ENCODE measurements around the gene TTLL10. TPM values are rescaled to one million over a fixed set of nuclear protein-coding genes. Genes with fewer than 3 reads are reported as not detected.

Gene TTLL10
- total and polyA plus RNA-seq, 2 experiments from 2014 or later: 0.45 TPM; not detected in 1

- no peaks in the 10 kb centered on the region for H3K27me3 ChIP-seq (ENCODE audit: insufficient read depth)
- H4K20me1 ChIP-seq (replicated peaks; ENCODE audit: insufficient read depth): no peaks in the 10 kb centered on the region
- H3K36me3 ChIP-seq (ENCODE audit: insufficient read depth): no peaks in the 10 kb centered on the region
- H2AFZ ChIP-seq: no peak overlapping the region
- H3K4me2 ChIP-seq: no peak overlapping the region
- Mint-ChIP-seq H3K36me3 (ENCODE audit: low read depth) (peaks cover 2% of the 10 kb centered on the region; the same call in 1 of the 3 replicates), H3K4me3 (no peak overlapping the region), H3K27me3 (ENCODE audit: insufficient read depth, low read depth, poor library complexity) (peaks cover 26% of the 10 kb centered on the region), H3K27ac (no peak overlapping the region), H3K4me1 (peaks cover 20% of the 10 kb centered on the region), H3K9me3 (no peaks in the 10 kb centered on the region)
- TF ChIP-seq NANOG (IDR thresholded peaks at IDR 0.05; ENCODE audit: borderline replicate concordance): no peak
- no peak for TF ChIP-seq ZNF114 (CRISPR knock-in tag; IDR thresholded peaks at IDR 0.05)
- TF ChIP-seq CREB1 (CRISPR knock-in tag; IDR thresholded peaks at IDR 0.05; ENCODE audit: low read depth): no peak
- TF ChIP-seq CTCF (conservative IDR thresholded peaks at IDR 0.05; ENCODE audit: low read depth in 2 of 2): no peak
- TF ChIP-seq EZH2 (IDR thresholded peaks at IDR 0.05; ENCODE audit: low read depth, unreplicated experiment): no peak
- TF ChIP-seq ETS1 (IDR thresholded peaks at IDR 0.05): no peak
- no peak for TF ChIP-seq STAT1 (IDR thresholded peaks at IDR 0.05; ENCODE audit: unreplicated experiment)
- no peak for TF ChIP-seq ZNF462 (CRISPR knock-in tag; IDR thresholded peaks at IDR 0.05)
- no peak for TF ChIP-seq ZNF331 (CRISPR knock-in tag; IDR thresholded peaks at IDR 0.05; ENCODE audit: low read depth)
- no peak for TF ChIP-seq JUNB (IDR thresholded peaks at IDR 0.05; ENCODE audit: unreplicated experiment)
- TF ChIP-seq POLR2AphosphoS5 (IDR thresholded peaks at IDR 0.05; ENCODE audit: low read depth): no peak
- TF ChIP-seq EZH2phosphoT487 (IDR thresholded peaks at IDR 0.05; ENCODE audit: unreplicated experiment): no peak
- TF ChIP-seq REST (IDR thresholded peaks at IDR 0.05; ENCODE audit: unreplicated experiment): no peak
- H3K9me2 ChIP-seq (ENCODE audit: insufficient read depth): no peaks in the 10 kb centered on the region
- DNase-seq (ENCODE audit: low spot score) (no peak), ATAC-seq (no peak)
- H3K27ac ChIP-seq (ENCODE audit: low read depth): no peak overlapping the region
- peaks cover 11% of the 10 kb centered on the region; the same call in 1 of the 2 replicates for H3K79me2 ChIP-seq (replicated peaks; ENCODE audit: insufficient read depth)
- H3K4me1 ChIP-seq (ENCODE audit: insufficient read depth): peaks cover 10% of the 10 kb centered on the region; the same call in 1 of the 2 replicates
- H3K4me3 ChIP-seq: no peak overlapping the region
- H3F3A ChIP-seq (replicated peaks; ENCODE audit: low read depth): 0 out of 2 replicates have a peak, but pooled peaks cover 11% of the 10 kb centered on the region
Observed at GRCh38 chr1:1167398-1167821, 6.3 kb upstream of the TTLL10 start.

Data from GM23338 (cell line).